Hematopoietic multipotent progenitor cell treated with erythropoietin and hydrocortisone succinate and interleukin-3 and kit ligand, for 6 days (in vitro differentiated cells): ENCODE data around the gene UBIAD1.
"Not testable (repeated sequence)": the region's sequence is repeated elsewhere in the genome, so short reads cannot be mapped to it uniquely, and the experiment has no call there.

Experiments used
- DNase-seq: peaks from one replicate; pipeline ENCODE4 v3.0.0-alpha.2; 2015

The UBIAD1 gene

GRCh38 chr1:11272832-11273594 is at the start of gene UBIAD1:
UBIAD1 (plus strand) TSS chr1:11273198; CDS start chr1:11273532, 334 bp downstream.
- DNase-seq, result peak; percentile 93

GRCh38 chr1:11227106-11228077 is 45.6 kb upstream of the UBIAD1 start:
- DNase-seq, result no peak

DNA sequence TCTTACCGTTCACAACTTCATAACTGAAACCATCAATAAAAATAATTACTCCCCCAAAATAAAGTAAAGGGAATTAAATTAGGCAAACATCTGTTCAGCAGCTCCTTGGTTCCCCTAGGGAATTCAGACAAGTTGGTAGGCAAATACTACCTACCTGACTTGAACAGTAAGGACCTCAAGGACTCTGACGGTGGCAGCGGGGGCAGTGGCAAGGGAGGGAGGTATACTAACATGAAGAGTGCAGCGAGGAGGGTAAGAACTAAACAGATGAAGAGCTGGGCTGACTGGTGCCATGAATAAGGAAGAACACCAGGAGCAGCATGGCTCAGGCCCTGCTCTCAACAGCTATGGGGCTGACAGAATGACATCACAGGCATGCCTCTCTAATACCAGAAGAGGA is 43.8 kb upstream of the UBIAD1 start:
- no peak for DNase-seq

GRCh38 chr1:11233208-11233607 is 39.8 kb upstream of the UBIAD1 start:
- no peak for DNase-seq

DNA sequence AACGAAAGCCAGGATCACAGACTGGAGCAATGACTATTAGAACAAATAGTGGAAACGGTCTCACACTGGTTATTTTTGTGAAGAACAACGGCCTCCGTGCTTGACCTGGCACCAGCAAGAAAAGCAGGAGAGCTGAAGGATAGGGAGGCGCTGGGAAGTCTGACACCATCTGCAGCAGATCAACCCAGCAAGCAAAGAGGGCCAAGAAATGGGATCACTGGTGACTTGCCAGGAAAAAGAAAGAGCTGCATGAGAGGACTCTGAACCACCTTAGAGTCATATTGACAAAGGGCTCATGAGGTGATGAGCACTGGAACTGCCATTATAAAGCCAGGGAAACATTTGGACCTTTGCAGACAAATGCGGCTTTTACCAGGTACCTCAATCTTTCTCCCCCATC is 35.6 kb upstream of the UBIAD1 start:
- no peak for DNase-seq

- DNase-seq, result no peak
Measured at GRCh38 chr1:11238311-11238710, 34.7 kb upstream of the UBIAD1 start.

DNA sequence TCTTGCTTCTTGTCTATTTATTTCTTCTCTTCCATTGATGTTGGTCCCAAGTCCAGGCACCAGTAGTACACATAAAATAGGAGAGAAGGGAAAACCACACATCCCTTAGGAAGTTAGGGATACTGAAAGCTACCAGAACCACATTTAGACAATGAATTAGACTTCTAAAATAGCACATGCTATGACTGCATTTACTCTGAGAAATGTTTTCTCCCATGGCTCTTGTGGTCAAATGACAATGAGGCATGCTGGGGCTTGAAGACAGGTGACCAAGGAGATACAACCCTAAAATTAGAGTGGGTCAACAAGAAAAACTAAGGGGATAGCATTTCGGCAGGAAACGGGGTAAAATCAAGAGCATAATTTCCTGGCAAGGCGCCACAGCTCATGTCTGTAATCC is 27.8 kb upstream of the UBIAD1 start:
- no peak for DNase-seq

- DNase-seq, result no peak
Measured at GRCh38 chr1:11245904-11246719, 26.9 kb upstream of the UBIAD1 start.

DNA sequence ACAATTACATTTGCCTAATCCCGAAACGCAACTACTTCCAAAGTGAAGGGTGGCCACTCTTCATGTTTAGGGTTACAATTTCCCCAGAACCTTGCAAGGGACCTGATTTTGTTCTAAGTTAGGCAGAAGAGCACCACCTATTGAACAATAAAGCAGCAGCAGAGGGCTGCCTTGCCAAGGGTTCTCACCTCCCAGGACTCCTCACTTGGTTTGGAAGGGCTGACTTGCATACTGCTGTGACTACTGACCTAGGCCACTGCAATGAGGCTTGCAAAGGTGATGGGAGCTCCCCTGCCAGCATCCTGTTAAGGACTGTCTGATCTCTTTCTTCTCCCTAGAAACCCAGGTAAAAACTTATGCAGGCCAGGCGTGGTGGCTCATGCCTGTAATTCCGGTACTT is 24.8 kb upstream of the UBIAD1 start:
- DNase-seq, result no peak

DNA sequence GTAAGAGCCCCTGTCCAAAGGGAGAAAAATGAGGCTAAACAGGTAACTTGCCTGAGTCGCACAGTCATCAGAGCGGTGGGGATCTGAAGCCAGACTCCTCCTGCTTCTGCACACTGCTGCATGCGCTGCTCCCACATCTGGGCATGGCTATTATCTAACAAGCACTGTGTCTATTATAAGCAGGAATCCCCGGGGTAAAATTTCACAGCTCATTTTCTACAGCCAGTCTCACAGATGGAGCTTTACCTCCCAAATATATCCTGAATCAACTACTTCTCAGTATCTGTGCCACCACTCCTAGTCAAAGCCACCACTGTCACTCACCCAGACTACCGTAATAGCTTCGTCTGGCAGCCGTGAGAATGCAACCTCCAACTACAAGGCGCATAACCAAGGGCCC is 20.5 kb upstream of the UBIAD1 start:
- DNase-seq, result no peak

DNA sequence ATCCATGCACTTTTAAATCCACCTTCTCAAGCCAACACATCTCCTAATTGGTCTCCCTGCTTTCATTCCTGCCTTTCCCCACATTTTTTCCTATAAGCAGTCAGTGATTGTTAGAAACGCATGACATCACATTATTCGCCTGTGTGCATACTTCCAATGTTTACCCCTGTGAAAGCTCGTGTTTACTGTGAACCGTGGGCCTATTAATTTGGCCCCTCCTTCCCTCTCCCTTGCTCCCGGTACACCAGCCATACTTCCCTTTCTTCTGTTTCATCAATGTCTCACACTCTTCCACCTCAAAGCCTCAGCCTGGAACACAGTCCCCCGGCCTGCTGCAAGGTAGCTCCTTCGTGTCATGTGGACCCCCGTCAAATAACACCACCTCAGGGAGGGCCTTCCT is 19.8 kb upstream of the UBIAD1 start:
- DNase-seq, result no peak

DNA sequence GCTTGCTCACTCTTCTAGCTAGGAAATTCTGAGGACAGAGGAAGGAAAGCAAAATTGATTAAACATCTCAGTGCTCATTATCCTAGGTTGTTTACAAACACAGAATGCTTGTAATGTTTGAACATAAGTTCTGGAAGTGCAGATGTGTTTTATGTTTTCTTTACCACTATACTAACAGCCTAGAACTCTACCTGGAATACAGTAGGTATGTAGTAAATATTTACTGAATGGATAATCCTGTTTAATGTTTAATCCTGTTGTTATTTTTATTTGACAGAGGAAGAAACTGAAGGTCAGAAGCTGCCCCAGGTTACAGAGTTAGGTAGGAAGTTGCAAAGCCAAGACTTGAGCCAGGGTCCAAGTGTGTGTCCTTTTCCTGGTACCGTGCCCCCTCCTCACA is 16.7 kb upstream of the UBIAD1 start:
- DNase-seq, result no peak

DNA sequence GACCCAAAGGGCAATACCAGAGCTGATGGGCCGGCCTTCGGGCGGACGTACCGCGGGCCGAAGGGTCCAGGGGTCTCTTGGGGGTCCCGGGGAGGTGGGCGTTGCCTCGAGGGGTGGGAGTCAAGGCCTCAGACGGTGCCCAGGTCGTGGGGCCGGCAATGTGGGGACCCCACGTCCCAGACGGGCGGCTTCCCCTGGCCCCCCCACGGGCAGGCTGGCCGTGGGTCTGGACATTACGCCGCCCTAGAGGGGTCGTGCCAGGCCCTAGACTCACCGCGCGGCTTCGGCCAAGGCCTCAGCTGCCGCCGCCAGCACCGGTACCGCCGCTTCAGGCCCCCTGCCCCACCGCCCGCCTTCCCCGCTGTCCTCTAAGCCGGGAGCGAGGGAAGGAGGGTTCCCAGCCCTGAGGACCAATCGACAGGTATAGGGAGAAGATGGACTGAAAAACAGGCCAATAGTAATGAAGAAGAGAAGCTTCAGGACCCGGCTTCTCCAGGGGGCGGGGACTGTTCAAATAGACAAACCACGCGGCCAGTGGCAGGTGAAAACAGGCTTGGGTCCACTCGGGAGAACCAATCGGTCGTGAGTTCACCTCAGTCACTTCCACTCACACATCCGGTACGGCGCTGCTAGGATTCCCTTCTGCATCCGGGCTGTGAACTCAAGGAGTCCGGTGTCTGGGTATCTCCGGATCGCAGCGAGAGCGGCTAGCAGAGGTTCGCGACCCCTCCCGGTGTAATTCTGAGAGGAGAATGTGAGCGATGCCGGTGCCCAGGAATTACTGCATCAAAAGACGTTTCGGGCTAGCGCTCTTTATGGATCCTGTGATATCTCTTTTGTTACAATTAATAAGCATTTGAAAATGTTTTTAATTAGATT is 10.6 kb upstream of the UBIAD1 start, which contains the start of gene MTOR:
Gene MTOR (minus strand): TSS at position 381 of the 879 bp plus-strand sequence. CDS start 3,142 bp downstream, outside the sequence.
- DNase-seq, result peak; percentile 100

DNA sequence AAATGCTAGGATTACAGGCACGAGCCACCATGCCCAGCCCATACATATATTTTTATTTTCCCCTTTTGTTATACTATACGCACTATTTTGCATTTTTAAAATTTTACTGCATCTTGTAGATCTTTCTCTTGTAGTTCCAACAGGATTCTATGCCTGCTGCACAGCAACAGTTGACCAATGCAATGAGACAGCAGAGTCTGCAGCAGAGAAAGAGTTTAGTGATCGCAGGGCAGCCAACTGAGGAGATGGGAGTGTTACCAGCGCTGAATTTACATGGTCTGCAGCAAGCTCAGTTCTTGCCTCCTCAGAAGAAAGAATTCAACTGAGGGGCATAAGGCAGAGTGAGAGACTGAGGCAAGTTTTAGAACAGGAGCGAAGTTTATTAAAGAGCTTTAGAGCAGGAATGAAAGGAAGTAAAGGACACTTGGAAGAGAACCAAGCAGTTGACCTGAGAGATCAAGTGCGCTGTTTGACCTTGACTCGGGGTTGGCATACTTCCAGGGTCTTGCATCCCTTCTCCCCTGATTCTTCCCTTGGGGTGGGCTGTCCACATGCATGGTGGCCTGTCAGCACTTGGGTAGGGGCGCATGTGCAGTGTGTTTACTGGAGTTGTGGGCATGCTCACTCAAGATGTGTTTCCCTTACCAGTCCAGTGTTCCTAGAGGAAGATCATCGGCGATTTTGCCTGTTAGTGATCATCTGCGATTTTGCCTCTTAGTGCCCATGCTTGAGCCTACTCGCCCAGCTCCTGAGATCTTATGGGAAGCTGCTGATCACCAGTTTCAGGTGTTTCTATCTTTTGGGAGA is 6.5 kb upstream of the UBIAD1 start:
- DNase-seq, result no peak

DNA sequence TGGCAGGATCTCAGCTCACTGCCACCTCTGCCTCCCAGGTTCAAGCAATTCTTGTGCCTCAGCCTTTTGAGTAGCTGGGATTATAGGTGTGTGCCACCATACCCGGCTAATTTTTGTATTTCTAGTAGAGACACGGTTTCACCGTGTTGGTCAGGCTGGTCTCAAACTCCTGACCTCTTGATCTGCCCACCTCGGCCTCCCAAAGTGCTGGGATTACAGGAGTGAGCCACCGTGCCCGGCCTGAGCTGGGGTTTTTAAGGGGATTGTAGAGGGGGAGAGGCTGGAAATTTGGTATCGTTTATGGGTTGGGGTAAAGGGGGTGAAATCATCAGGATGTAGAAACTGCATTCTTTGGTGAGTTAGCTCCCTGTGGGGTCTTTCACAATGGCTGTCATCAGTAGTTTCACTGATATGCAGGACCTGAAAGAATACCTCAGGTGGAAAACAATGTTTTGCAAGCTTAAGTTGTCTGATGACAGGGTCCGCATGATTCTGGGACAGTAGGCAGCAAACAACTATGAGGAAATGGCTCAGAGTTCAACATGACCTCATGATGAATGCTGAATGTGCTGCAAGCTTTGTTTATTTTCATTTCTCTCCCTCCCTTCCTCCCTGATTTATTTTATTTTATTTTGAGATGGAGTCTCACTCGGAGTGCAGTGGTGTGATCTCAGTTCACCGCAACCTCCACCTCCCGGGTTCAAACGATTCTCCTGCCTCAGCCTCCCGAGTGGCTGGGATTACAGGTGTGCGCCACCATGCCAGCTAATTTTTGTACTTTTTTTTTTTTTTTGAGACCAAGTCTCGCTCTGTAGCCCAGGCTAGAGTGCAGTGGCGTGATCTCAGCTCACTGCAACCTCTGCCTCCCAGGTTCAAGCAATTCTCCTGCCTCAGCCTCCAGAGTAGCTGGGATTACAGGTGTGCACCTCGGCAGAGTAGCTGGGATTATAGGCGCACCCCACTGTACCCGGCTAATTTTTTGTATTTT is 5.4 kb upstream of the UBIAD1 start:
- not testable (repeated sequence) for DNase-seq

GRCh38 chr1:11272544-11272831 is 510 bp upstream of the UBIAD1 start:
- no peak for DNase-seq

DNA sequence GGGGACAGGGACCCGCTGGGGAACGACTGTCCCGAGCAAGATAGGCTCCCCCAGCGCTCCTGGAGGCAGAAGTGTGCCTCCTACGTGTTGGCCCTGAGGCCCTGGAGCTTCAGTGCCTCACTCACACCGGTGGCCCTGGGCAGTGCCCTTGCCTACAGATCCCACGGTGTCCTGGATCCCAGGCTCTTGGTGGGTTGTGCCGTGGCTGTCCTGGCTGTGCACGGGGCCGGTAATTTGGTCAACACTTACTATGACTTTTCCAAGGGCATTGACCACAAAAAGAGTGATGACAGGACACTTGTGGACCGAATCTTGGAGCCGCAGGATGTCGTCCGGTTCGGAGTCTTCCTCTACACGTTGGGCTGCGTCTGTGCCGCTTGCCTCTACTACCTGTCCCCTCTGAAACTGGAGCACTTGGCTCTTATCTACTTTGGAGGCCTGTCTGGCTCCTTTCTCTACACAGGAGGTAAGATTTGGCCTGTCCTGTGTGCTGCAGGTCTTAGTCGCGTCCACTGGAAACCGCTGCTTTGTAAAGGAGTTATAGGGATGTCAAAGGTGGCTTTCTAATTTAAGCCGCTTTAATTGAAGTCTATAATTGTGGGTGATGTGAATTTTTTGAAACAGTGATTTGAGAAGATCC is 717 bp downstream of the UBIAD1 start:
- DNase-seq, result peak; percentile 57

- no peak for DNase-seq
Measured at GRCh38 chr1:11279152-11279551, 6.2 kb downstream of the UBIAD1 start.

DNA sequence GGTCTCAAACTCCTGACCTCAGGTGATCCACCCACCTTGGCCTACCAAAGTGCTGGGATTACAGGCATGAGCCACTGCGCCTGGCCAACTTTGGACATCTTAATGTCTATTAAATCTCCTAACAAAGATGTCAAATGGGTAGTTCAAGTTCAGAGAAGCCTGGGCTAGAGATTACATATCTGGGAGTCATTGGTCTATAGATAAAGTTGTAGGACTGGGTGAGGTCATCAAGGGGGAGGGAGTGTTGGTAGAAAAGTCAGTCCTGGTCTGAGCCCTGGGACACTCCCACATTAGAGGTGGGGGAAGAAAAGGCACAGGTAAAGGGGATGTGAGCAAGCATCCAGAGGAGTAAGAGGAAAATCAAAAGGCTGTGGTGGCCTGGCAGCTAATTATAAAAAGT is 6.6 kb downstream of the UBIAD1 start:
- peak; percentile 43 for DNase-seq
